Neural cell (in vitro differentiated cells): ENCODE data around the gene MEPCE. TPM values are rescaled to one million over a fixed set of nuclear protein-coding genes. Genes with fewer than 3 reads are reported as not detected.

ENCODE experiments used
- H2AFZ ChIP-seq: fragments of 200-600, 300-800 bp; sonication (generic), shearing (Covaris generic); 2 replicates; pipeline ENCODE4 v1.6.0; 2014; ENCODE audit warnings: low read depth, mild to moderate bottlenecking, antibody characterized with exemption, low read length, moderate library complexity
- H3F3A ChIP-seq: fragments of 200-600 bp; shearing (Covaris generic); 2 replicates; pipeline ENCODE4 v1.6.1; 2016; ENCODE audit warnings: mild to moderate bottlenecking, moderate library complexity, mixed read lengths, antibody characterized with exemption, low read length; ENCODE audit not compliant: insufficient read depth, poor library complexity, severe bottlenecking
- H3K27ac ChIP-seq: fragments of 200-600, 300-800 bp; sonication (generic), shearing (Covaris generic); 2 replicates; pipeline ENCODE4 v1.5.1; 2014; ENCODE audit warnings: mild to moderate bottlenecking, low read length, moderate library complexity
- H3K27me3 ChIP-seq: fragments of 300-800, 200-600 bp; sonication (generic), shearing (Covaris generic); 2 replicates; pipeline ENCODE4 v1.6.0; 2014; ENCODE audit warnings: mild to moderate bottlenecking, low read depth, low read length, moderate library complexity; ENCODE audit not compliant: insufficient read depth
- H3K36me3 ChIP-seq: fragments of 300-800, 200-600 bp; sonication (generic), shearing (Covaris generic); 2 replicates; pipeline ENCODE4 v1.5.1; 2014; ENCODE audit warnings: mild to moderate bottlenecking, antibody characterized with exemption, low read length, moderate library complexity; ENCODE audit not compliant: insufficient read depth
- H3K4me2 ChIP-seq: fragments of 300-800, 200-600 bp; sonication (generic), shearing (Covaris generic); 2 replicates; pipeline ENCODE4 v1.6.0; 2014; ENCODE audit warnings: mild to moderate bottlenecking, low read length
- H3K4me3 ChIP-seq: fragments of 300-800, 200-600 bp; sonication (generic), shearing (Covaris generic); 2 replicates; pipeline ENCODE4 v1.5.1; 2014; ENCODE audit warnings: mild to moderate bottlenecking, low read length, moderate library complexity
- H3K79me2 ChIP-seq: fragments of 200-600 bp; shearing (Covaris generic); replicated peaks from 2 replicates; pipeline ENCODE4 v1.6.0; 2014; ENCODE audit warnings: mild to moderate bottlenecking, low read length, moderate library complexity; ENCODE audit not compliant: insufficient read depth
- H3K9ac ChIP-seq: fragments of 300-800, 200-600 bp; sonication (generic), shearing (Covaris generic); 2 replicates; pipeline ENCODE4 v1.6.1; 2016; ENCODE audit warnings: mild to moderate bottlenecking, low read length, mixed read lengths
- H3K9me2 ChIP-seq: fragments of 200-600 bp; shearing (Covaris generic); 2 replicates; pipeline ENCODE4 v1.6.1; 2016; ENCODE audit warnings: mild to moderate bottlenecking, low read length, mixed read lengths; ENCODE audit not compliant: insufficient read depth
- H3K9me3 ChIP-seq: fragments of 200-600, 300-800 bp; sonication (generic), shearing (Covaris generic); 2 replicates; pipeline ENCODE4 v1.6.1; 2016; ENCODE audit warnings: mild to moderate bottlenecking, mixed run types, low read length, moderate library complexity, mixed read lengths
- H4K20me1 ChIP-seq: fragments of 200-600 bp; shearing (Covaris generic); 2 replicates; pipeline ENCODE4 v1.6.1; 2016; ENCODE audit warnings: mild to moderate bottlenecking, mixed run types; ENCODE audit not compliant: insufficient read depth
- EP300 ChIP-seq: fragments of 450-650 bp; conservative IDR thresholded peaks from 2 replicates; pipeline ENCODE4 v1.6.1; 2014; ENCODE audit warnings: antibody characterized with exemption, mild to moderate bottlenecking, moderate library complexity; ENCODE audit not compliant: poor library complexity, severe bottlenecking
- EZH2 ChIP-seq: fragments of 200-600, 300-800 bp; shearing (Covaris generic), sonication (generic); IDR thresholded peaks from 2 replicates; pipeline ENCODE4 v1.6.1; 2014; ENCODE audit warnings: antibody characterized with exemption, low read length, borderline replicate concordance, mild to moderate bottlenecking; ENCODE audit not compliant: insufficient read depth, poor library complexity, severe bottlenecking
- MXI1 ChIP-seq: fragments of 450-650 bp; conservative IDR thresholded peaks from 2 replicates; pipeline ENCODE4 v1.6.1; 2014; ENCODE audit warnings: antibody characterized with exemption, mild to moderate bottlenecking; ENCODE audit not compliant: poor library complexity, severe bottlenecking
- POLR2AphosphoS5 ChIP-seq: IDR thresholded peaks from 2 replicates; pipeline ENCODE4 v1.6.1; 2012
- RAD21 ChIP-seq: fragments of 450-650 bp; conservative IDR thresholded peaks from 2 replicates; pipeline ENCODE4 v1.6.1; 2014; ENCODE audit warnings: antibody characterized with exemption, mild to moderate bottlenecking, moderate library complexity
- SMC3 ChIP-seq: fragments of 450-650 bp; conservative IDR thresholded peaks from 2 replicates; pipeline ENCODE4 v1.6.1; 2014; ENCODE audit warnings: antibody characterized with exemption, mild to moderate bottlenecking, moderate library complexity; ENCODE audit not compliant: poor library complexity
- TAF1 ChIP-seq: IDR thresholded peaks from 2 replicates; pipeline ENCODE4 v1.6.1; 2012; ENCODE audit warnings: low read depth
- polyA plus RNA-seq: library from polyadenylated mRNA; depleted of rRNA; stranded (reverse); fragments of >200 nt; gene quantifications from 2 replicates; pipeline ENCODE4 v1.2.3, GENCODE V29; 2014
- TF ChIP-seq, protein P1 (sequence below): IDR thresholded peaks from 2 replicates; pipeline ENCODE4 v1.6.1; 2012; ENCODE audit warnings: borderline replicate concordance
- TF ChIP-seq, protein P2 (sequence below): fragments of 450-650 bp; IDR thresholded peaks from 2 replicates; pipeline ENCODE4 v1.5.1; 2014; ENCODE audit warnings: antibody characterized with exemption, mild to moderate bottlenecking, moderate library complexity; ENCODE audit not compliant: poor library complexity, severe bottlenecking

Gene MEPCE
- polyA plus RNA-seq, 1 donor from 2014 or later = 15.0 TPM

- no peak overlapping the region for H3K27ac ChIP-seq
- H3K9me3 ChIP-seq = no peaks in the 10 kb centered on the region
- H2AFZ ChIP-seq = no peak overlapping the region
- TF ChIP-seq MXI1 (no peak), SMC3 (no peak), RAD21 (no peak), EZH2 (no peak), POLR2AphosphoS5 (no peak), EP300 (no peak), TAF1 (no peak)
- TF ChIP-seq, protein P1, sequence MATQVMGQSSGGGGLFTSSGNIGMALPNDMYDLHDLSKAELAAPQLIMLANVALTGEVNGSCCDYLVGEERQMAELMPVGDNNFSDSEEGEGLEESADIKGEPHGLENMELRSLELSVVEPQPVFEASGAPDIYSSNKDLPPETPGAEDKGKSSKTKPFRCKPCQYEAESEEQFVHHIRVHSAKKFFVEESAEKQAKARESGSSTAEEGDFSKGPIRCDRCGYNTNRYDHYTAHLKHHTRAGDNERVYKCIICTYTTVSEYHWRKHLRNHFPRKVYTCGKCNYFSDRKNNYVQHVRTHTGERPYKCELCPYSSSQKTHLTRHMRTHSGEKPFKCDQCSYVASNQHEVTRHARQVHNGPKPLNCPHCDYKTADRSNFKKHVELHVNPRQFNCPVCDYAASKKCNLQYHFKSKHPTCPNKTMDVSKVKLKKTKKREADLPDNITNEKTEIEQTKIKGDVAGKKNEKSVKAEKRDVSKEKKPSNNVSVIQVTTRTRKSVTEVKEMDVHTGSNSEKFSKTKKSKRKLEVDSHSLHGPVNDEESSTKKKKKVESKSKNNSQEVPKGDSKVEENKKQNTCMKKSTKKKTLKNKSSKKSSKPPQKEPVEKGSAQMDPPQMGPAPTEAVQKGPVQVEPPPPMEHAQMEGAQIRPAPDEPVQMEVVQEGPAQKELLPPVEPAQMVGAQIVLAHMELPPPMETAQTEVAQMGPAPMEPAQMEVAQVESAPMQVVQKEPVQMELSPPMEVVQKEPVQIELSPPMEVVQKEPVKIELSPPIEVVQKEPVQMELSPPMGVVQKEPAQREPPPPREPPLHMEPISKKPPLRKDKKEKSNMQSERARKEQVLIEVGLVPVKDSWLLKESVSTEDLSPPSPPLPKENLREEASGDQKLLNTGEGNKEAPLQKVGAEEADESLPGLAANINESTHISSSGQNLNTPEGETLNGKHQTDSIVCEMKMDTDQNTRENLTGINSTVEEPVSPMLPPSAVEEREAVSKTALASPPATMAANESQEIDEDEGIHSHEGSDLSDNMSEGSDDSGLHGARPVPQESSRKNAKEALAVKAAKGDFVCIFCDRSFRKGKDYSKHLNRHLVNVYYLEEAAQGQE = no peak
- TF ChIP-seq, protein P2, sequence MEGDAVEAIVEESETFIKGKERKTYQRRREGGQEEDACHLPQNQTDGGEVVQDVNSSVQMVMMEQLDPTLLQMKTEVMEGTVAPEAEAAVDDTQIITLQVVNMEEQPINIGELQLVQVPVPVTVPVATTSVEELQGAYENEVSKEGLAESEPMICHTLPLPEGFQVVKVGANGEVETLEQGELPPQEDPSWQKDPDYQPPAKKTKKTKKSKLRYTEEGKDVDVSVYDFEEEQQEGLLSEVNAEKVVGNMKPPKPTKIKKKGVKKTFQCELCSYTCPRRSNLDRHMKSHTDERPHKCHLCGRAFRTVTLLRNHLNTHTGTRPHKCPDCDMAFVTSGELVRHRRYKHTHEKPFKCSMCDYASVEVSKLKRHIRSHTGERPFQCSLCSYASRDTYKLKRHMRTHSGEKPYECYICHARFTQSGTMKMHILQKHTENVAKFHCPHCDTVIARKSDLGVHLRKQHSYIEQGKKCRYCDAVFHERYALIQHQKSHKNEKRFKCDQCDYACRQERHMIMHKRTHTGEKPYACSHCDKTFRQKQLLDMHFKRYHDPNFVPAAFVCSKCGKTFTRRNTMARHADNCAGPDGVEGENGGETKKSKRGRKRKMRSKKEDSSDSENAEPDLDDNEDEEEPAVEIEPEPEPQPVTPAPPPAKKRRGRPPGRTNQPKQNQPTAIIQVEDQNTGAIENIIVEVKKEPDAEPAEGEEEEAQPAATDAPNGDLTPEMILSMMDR = no peak
- no peak overlapping the region for H3K9ac ChIP-seq
- H3K4me3 ChIP-seq = no peak overlapping the region
- no peaks in the 10 kb centered on the region for H3K79me2 ChIP-seq
- no peaks in the 10 kb centered on the region for H3K27me3 ChIP-seq
- H3K9me2 ChIP-seq = no peaks in the 10 kb centered on the region
- H3F3A ChIP-seq = no peaks in the 10 kb centered on the region
- H4K20me1 ChIP-seq = no peaks in the 10 kb centered on the region
- H3K36me3 ChIP-seq = no peaks in the 10 kb centered on the region
- H3K4me2 ChIP-seq = no peak overlapping the region
Observed at GRCh38 chr7:100386940-100387339, 42.7 kb upstream of the MEPCE start.

GRCh38 chr7:100387695-100388094 lies 41.9 kb upstream of the MEPCE start:
- H3K4me2 ChIP-seq = no peak overlapping the region
- no peak overlapping the region for H3K27ac ChIP-seq
- H4K20me1 ChIP-seq = no peaks in the 10 kb centered on the region
- no peaks in the 10 kb centered on the region for H3K27me3 ChIP-seq
- H3K9me3 ChIP-seq = no peaks in the 10 kb centered on the region
- no peaks in the 10 kb centered on the region for H3F3A ChIP-seq
- no peak for TF ChIP-seq TAF1
- TF ChIP-seq MXI1 = no peak
- TF ChIP-seq SMC3 = no peak
- TF ChIP-seq POLR2AphosphoS5 = no peak
- TF ChIP-seq EP300 = no peak
- TF ChIP-seq EZH2 = no peak
- TF ChIP-seq, protein P1 = no peak
- TF ChIP-seq, protein P2 = no peak
- no peak for TF ChIP-seq RAD21
- H3K9me2 ChIP-seq = no peaks in the 10 kb centered on the region
- H3K36me3 ChIP-seq = no peaks in the 10 kb centered on the region
- no peak overlapping the region for H3K4me3 ChIP-seq
- no peaks in the 10 kb centered on the region for H3K79me2 ChIP-seq
- H3K9ac ChIP-seq = no peak overlapping the region
- H2AFZ ChIP-seq = no peak overlapping the region
